Upper lobe of left lung (tissue), 6 donors: Measurements from ENCODE around the gene RAB6B. TPM values are rescaled to one million over a fixed set of nuclear protein-coding genes. Genes with fewer than 3 reads are reported as not detected.
A peak's percentile ranks its signal among the peaks of the same experiment; 100 is the strongest.

Experiments used
- ATAC-seq, 2 donors: fragments of 200-7000 bp; cut with Tn5 transposase; one replicate each; pipeline ENCODE4 v1.9.1; 2022; ENCODE audit warnings: mild to moderate bottlenecking in 2 of 2, moderate library complexity in 2 of 2; ENCODE audit not compliant: low FRiP score in 2 of 2
- DNase-seq, 2 donors: peaks; one replicate each; pipeline ENCODE4 v3.0.0-alpha.2; 2019 to 2020
- H3K27ac ChIP-seq, 4 donors: fragments of 200-600 bp; sonication (generic); one replicate each; pipeline ENCODE4 v1.5.1; 2016 to 2019
- H3K27me3 ChIP-seq, 4 donors: fragments of 200-600 bp; sonication (generic); one replicate each; pipeline ENCODE4 v1.5.1; 2017 to 2019
- H3K36me3 ChIP-seq, 4 donors: fragments of 200-600 bp; sonication (generic); one replicate each; pipeline ENCODE4 v1.5.1; 2016 to 2019
- H3K4me1 ChIP-seq, 4 donors: fragments of 200-600 bp; sonication (generic); one replicate each; pipeline ENCODE4 v1.5.1; 2018 to 2019
- H3K4me3 ChIP-seq, 4 donors: fragments of 200-600 bp; sonication (generic); one replicate each; pipeline ENCODE4 v1.5.1; 2017 to 2019; ENCODE audit warnings: mild to moderate bottlenecking in 2 of 4, moderate library complexity in 1 of 4
- H3K9me3 ChIP-seq, 4 donors: fragments of 200-600 bp; sonication (generic); one replicate each; pipeline ENCODE4 v1.5.1; 2018 to 2019
- CTCF ChIP-seq, 6 experiments: fragments of 450-650 bp in 4 of 6; fragments of 200-600 bp in 2 of 6; sonication (generic) in 2 of 6; IDR thresholded peaks; one replicate each; pipeline ENCODE4 v1.5.1; 2016 to 2019; ENCODE audit warnings: antibody characterized with exemption in 6 of 6
- EP300 ChIP-seq, 4 donors: sonication (generic); formaldehyde crosslinking; IDR thresholded peaks; one replicate each; pipeline ENCODE4 v1.5.1; 2017; ENCODE audit warnings: antibody characterized with exemption in 4 of 4, control low read depth in 2 of 4
- POLR2A ChIP-seq, 4 donors: fragments of 450-650 bp; IDR thresholded peaks; one replicate each; pipeline ENCODE4 v1.5.1; 2016 to 2017; ENCODE audit warnings: antibody characterized with exemption in 4 of 4, mild to moderate bottlenecking in 2 of 4
- POLR2AphosphoS5 ChIP-seq, 2 donors: sonication (generic); formaldehyde crosslinking; IDR thresholded peaks; one replicate each; pipeline ENCODE4 v1.5.1; 2017; ENCODE audit warnings: antibody characterized with exemption in 2 of 2
- whole genome bisulfite sequencing, 2 donors: methylation state at CpG; one replicate each; pipeline ENCODE4 v1.1.5; 2017 to 2018; 5-methylcytosine and 5-hydroxymethylcytosine counted together
- total RNA-seq, 6 donors: library from RNA; depleted of rRNA in 4 of 6; stranded (reverse); fragments of >200 nt in 4 of 6; gene quantifications; one replicate each; pipeline versions ENCODE4 v1.1.0 to v1.2.1, GENCODE V29; 2016 to 2021
- donor health status: DM: no; HTN: no; CAD: no; lungs with moderate emphysema.
- donor health status: DM: no; HTN: yes; CAD: no; lungs with severe emphysema.

RAB6B gene
- total RNA-seq, 6 donors from 2014 or later: 1.00 to 6.3 (median 2.8) TPM

DNA sequence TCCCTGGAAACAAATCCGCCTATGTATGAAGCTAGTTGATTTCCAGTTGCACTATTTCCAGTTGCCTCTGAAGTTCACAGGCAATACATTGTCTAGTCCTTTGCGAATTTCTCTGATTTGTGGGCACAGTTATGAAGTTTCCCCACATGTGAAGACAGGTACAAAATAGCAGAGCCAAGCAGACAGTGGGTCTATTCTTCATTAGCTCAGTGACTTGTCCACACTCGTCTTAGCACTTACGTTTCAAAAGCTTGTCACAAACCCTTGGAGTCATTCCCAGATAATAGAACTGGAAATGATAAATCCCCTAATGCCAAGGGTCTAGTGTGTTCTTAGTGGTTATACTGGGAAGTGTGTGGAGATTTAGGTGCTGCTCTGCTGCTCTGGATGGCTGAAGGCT lies 75.6 kb downstream of the RAB6B start:
- no peak for DNase-seq
- H3K27me3 ChIP-seq: no peaks in the 10 kb centered on the region
- 93 to 95% methylated on average over 4 of the region's 4 CpGs for WGBS, 2 donors
- H3K27ac ChIP-seq: no peak overlapping the region
- H3K9me3 ChIP-seq: no peaks in the 10 kb centered on the region
- no peak overlapping the region for H3K4me3 ChIP-seq
- TF ChIP-seq POLR2AphosphoS5 (IDR thresholded peaks at IDR 0.05): no peak
- no peak for TF ChIP-seq EP300 (IDR thresholded peaks at IDR 0.05)
- no peak for TF ChIP-seq POLR2A (IDR thresholded peaks at IDR 0.05)
- TF ChIP-seq CTCF (IDR thresholded peaks at IDR 0.05): no peak
- H3K4me1 ChIP-seq: no peaks in the 10 kb centered on the region
- H3K36me3 ChIP-seq: peaks cover 2 to 88% (median 37%) of the 10 kb centered on the region in 4 donors
- no peak for ATAC-seq

GRCh38 chr3:133815386-133815785 lies 80.3 kb downstream of the RAB6B start:
- Histone ChIP-seq H3K4me1 (no peaks in the 10 kb centered on the region), H3K27ac (no peak overlapping the region), H3K27me3 (no peaks in the 10 kb centered on the region), H3K36me3 (peaks cover 2 to 85% (median 34%) of the 10 kb centered on the region in 4 donors), H3K9me3 (no peaks in the 10 kb centered on the region), H3K4me3 (no peak overlapping the region)
- ATAC-seq: no peak
- TF ChIP-seq POLR2AphosphoS5 (IDR thresholded peaks at IDR 0.05): no peak
- TF ChIP-seq CTCF (IDR thresholded peaks at IDR 0.05): no peak
- TF ChIP-seq EP300 (IDR thresholded peaks at IDR 0.05): no peak
- no peak for TF ChIP-seq POLR2A (IDR thresholded peaks at IDR 0.05)
- 82 to 93% methylated on average over 2 of the region's 2 CpGs for WGBS, 2 donors
- no peak for DNase-seq

GRCh38 chr3:133812872-133813271 lies 82.8 kb downstream of the RAB6B start:
- TF ChIP-seq EP300 (IDR thresholded peaks at IDR 0.05): no peak
- no peak for TF ChIP-seq POLR2A (IDR thresholded peaks at IDR 0.05)
- TF ChIP-seq POLR2AphosphoS5 (IDR thresholded peaks at IDR 0.05): no peak
- no peak for TF ChIP-seq CTCF (IDR thresholded peaks at IDR 0.05)
- no peak for ATAC-seq
- Histone ChIP-seq H3K4me3 (no peak overlapping the region), H3K27me3 (no peaks in the 10 kb centered on the region), H3K4me1 (no peaks in the 10 kb centered on the region), H3K36me3 (peaks cover 2 to 85% (median 24%) of the 10 kb centered on the region in 4 donors), H3K27ac (no peak overlapping the region), H3K9me3 (no peaks in the 10 kb centered on the region)
- 76 to 88% methylated on average over 1 of the region's 1 CpG for WGBS, 2 donors
- DNase-seq: no peak

DNA sequence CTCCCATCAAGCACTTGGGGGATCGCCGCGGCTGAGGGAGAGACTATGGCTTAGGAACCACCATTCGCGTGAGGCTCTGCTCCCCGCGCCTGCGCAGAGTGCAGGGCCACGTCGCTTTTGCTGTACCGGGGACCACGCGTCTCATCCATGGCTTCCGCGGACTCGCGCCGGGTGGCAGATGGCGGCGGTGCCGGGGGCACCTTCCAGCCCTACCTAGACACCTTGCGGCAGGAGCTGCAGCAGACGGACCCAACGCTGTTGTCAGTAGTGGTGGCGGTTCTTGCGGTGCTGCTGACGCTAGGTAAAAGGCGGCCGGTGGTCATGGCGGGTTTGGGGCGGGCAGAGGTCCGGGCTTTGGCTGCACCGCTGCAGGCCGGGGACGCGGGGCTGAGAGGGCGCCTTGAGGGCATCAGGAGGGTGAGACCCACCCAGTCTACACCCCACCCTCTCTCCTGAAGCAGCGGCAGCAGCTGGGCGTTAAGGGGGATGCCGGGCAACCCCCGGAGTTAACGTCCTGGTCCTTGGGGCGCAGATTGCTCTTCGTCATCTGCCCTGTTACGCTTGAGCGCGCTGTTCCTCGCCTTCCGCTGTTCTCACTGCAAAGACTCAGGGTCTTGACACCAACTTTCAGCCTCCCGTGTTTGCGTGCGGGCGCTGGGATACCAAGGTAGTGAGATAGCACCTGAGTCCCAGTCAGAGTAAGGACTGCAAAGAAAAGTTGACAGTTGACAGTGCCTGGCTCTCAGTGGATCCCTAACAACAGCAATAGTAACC lies 89.8 kb downstream of the RAB6B start, which contains the start of gene SRPRB:
SRPRB (plus strand) TSS at position 114 of the 774 bp plus-strand sequence; CDS start at position 148, 34 bp downstream.
- H3K36me3 ChIP-seq: peaks cover 0 to 27% (median 2%) of the 10 kb centered on the region in 4 donors
- H3K4me1 ChIP-seq: peaks cover 8 to 11% (median 9%) of the 10 kb centered on the region in 4 donors
- peak; percentile 99 to 100 for ATAC-seq
- peak within 1 kb of the TSS; percentile 55 to 79 (median 69) for H3K27ac ChIP-seq
- H3K27me3 ChIP-seq: no peaks in the 10 kb centered on the region
- WGBS, 2 donors: 0% methylated on average over 10 to 14 of the region's 53 CpGs
- DNase-seq: peak; percentile 96 to 97
- H3K4me3 ChIP-seq: peak within 1 kb of the TSS; percentile 75 to 100 (median 94)
- H3K9me3 ChIP-seq: no peaks in the 10 kb centered on the region
- TF ChIP-seq POLR2AphosphoS5 (IDR thresholded peaks at IDR 0.05) (peak; percentile 51 to 75), EP300 (IDR thresholded peaks at IDR 0.05) (no peak), POLR2A (IDR thresholded peaks at IDR 0.05) (peak in 2 of 4 donors; percentile 72 to 74), CTCF (IDR thresholded peaks at IDR 0.05) (peak in 2 of 6 experiments; percentile 7 to 10)
